GM19239 (cell line): ENCODE measurements around the gene LRRC18.

Source experiments
- DNase-seq: peaks from one replicate; pipeline ENCODE4 v3.0.0; 2011; ENCODE audit warnings: low spot score; ENCODE audit not compliant: insufficient read length
- FAIRE-seq: peaks from 2 replicates; lab custom pipeline; 2011; peaks lifted over from hg19 to GRCh38; lab: Jason Lieb, UNC

LRRC18 gene

DNA sequence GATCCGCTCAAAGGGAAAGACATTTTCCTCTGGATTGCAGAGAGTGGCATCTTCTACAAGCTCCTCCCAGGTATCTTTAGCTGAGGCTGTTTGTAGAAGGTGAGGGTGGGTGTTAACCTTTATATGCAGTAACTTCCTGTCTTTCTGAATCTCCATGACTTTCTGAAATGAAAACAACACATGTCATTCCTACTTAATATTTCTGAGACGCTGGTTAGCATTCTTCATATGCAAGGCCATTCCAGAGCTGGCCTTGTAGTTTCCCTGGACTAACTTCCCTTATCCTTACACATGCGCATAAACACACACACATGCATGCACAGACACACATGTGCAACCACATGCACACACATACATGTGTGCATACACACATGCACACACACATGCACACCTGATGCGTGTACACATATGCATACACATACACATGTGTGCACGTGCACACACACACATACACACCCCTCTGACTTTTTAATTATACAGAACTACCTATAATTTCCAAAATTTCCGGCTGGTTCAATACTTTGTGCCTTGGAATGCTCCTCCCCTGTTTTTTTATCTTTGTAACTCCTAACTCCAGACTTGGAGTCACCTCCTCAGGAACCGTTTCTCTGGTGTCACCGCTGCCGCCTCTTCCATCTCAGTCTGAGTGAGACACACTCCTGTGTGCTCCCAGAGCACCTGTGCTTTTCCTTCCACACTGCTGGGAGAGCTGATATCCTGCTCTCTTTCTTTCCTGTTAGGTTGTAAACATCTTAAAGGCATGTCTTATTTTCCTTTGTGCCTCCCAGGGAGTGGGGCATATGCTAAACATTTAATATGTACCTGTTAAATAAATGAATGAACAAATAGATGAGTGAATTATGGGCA, 55.2 kb downstream of the LRRC18 start:
- DNase-seq (no peak), FAIRE-seq (no peak)

GRCh38 chr10:48883701-48884100, 55.9 kb downstream of the LRRC18 start:
- no peak for FAIRE-seq
- DNase-seq: no peak

DNA sequence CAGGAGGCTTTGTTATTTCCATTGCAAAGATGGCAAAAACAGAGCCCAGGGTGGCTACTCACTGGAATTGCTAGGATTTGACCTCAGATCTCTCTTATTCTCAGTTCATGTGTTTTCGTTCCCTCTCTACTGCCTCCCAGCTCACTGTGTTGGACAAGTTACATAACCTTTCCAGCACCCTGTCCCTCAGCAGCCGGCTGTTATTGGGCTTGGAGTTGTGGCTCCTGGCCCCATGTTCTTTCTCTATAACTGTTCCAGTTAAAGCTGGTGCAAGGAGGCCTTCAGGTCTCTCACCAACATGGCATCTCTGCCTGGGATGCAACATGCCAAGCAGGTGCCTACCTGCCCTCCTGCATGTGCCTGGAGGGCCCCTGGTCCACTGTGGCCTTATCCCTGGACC, 56.8 kb downstream of the LRRC18 start:
- FAIRE-seq (no peak), DNase-seq (no peak)

- FAIRE-seq: no peak
- no peak for DNase-seq
Measured at GRCh38 chr10:48881937-48882336, 57.7 kb downstream of the LRRC18 start.

- FAIRE-seq: no peak
- DNase-seq: no peak
Measured at GRCh38 chr10:48880016-48880705, 59.5 kb downstream of the LRRC18 start.

DNA sequence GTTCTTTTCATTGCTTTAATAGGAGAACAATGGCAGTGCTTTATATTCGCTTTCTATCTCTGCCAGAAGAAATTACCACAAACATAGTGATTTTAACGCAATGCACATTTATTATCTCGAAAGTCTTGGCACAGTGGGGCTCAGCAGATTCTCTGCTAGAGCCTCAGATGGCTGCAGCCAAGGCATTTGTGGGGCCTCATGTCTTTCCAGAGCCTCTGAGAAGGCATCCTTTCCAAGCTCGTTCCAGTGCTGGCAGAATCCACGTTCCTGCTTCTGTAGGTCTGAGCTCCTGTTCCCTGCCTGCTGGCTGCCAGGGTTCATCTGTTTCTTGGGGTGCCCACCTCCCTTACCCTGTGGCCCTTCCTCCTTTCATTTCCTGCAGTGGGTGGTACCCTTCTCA, 60.2 kb downstream of the LRRC18 start:
- FAIRE-seq (no peak), DNase-seq (no peak)

DNA sequence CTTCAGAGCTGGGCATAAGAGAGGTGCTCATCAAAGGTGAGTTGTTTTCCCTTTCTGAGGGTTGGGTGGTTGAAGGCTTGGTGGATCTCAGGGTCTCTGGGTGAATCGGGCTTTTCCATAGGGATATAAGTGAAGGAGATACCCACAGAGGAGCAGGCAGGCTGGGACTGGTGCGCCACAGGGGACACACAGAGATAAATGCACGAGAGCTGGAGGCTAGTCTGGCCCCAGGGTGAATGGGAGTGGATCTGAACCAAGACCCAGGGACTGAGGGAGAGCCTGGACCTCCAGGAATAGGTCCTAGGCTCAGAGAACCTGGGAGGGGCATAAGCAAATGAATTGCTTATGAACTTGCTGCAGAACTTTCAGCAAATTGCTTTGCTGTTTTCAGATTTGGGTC, 61.5 kb downstream of the LRRC18 start:
- no peak for FAIRE-seq

GRCh38 chr10:48872234-48872633, 67.4 kb downstream of the LRRC18 start:
- DNase-seq (no peak), FAIRE-seq (peak; percentile 40)

More for the DNA sequence above, 61.5 kb downstream of the LRRC18 start:
- DNase-seq: no peak
